Measurements from ENCODE around the gene POLR3G.

Gene POLR3G

DNA sequence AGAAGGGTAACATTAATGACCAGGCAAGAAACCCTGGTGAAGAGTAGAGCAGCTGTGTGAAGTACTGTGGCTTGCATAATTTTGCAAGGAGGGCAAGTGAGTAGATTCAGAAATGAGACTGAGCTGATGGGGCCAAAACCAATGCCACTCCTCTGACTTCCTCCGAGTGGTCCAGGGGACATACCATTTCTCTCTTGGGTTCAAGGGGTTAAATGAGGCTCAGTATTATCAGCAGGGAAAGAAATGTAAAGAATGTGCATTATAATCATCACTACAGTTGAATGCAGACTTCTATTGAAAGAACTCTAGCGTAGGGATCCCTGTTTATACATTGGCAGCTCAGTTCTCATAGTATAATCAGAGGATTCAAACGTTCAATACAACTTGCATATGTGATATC lies 9.9 kb downstream of the POLR3G start:
- DNase-seq (ENCODE audit: low read depth), result no peak
- no peak for TF ChIP-seq POLR2A (IDR thresholded peaks at IDR 0.05; ENCODE audit: extremely low read depth, insufficient read length)
- TF ChIP-seq, protein P1, sequence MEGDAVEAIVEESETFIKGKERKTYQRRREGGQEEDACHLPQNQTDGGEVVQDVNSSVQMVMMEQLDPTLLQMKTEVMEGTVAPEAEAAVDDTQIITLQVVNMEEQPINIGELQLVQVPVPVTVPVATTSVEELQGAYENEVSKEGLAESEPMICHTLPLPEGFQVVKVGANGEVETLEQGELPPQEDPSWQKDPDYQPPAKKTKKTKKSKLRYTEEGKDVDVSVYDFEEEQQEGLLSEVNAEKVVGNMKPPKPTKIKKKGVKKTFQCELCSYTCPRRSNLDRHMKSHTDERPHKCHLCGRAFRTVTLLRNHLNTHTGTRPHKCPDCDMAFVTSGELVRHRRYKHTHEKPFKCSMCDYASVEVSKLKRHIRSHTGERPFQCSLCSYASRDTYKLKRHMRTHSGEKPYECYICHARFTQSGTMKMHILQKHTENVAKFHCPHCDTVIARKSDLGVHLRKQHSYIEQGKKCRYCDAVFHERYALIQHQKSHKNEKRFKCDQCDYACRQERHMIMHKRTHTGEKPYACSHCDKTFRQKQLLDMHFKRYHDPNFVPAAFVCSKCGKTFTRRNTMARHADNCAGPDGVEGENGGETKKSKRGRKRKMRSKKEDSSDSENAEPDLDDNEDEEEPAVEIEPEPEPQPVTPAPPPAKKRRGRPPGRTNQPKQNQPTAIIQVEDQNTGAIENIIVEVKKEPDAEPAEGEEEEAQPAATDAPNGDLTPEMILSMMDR (IDR thresholded peaks at IDR 0.05; ENCODE audit: low read depth, low read length), result no peak
- no peak for TF ChIP-seq MYC (IDR thresholded peaks at IDR 0.05; ENCODE audit: low read depth, low read length)
- TF ChIP-seq MAX (IDR thresholded peaks at IDR 0.05; ENCODE audit: low read depth, low read length), result no peak
- no peak overlapping the region for H3K4me3 ChIP-seq (ENCODE audit: low read depth, low read length)

GRCh38 chr5:90488791-90489190 lies 14.1 kb downstream of the POLR3G start:
- no peak overlapping the region for H3K4me3 ChIP-seq (ENCODE audit: low read depth, low read length)
- no peak for DNase-seq (ENCODE audit: low read depth)
- no peak for TF ChIP-seq POLR2A (IDR thresholded peaks at IDR 0.05; ENCODE audit: extremely low read depth, insufficient read length)
- no peak for TF ChIP-seq MYC (IDR thresholded peaks at IDR 0.05; ENCODE audit: low read depth, low read length)
- TF ChIP-seq, protein P1 (IDR thresholded peaks at IDR 0.05; ENCODE audit: low read depth, low read length), result no peak
- no peak for TF ChIP-seq MAX (IDR thresholded peaks at IDR 0.05; ENCODE audit: low read depth, low read length)

DNA sequence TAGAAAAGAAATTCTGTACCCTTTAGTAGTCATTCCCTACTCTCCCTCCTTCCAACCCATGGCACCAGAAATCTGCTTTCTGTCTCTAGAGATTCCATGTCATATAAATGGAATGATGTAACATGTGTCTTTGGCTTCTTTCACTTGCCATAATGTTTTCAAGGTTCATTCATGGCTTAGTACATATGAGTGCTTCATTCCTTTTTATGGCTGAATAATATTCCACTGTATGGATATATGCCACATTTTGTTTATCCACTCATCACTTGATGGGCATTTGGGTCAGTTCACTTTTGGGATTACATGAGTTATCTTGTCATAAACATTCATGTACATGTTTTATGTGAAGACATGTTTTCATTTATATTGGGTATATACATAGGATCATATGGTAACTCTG lies 19.4 kb downstream of the POLR3G start:
- no peak overlapping the region for H3K4me3 ChIP-seq (ENCODE audit: low read depth, low read length)
- DNase-seq (ENCODE audit: low read depth), result no peak
- no peak for TF ChIP-seq POLR2A (IDR thresholded peaks at IDR 0.05; ENCODE audit: extremely low read depth, insufficient read length)
- no peak for TF ChIP-seq MYC (IDR thresholded peaks at IDR 0.05; ENCODE audit: low read depth, low read length)
- TF ChIP-seq MAX (IDR thresholded peaks at IDR 0.05; ENCODE audit: low read depth, low read length), result no peak
- TF ChIP-seq, protein P1 (IDR thresholded peaks at IDR 0.05; ENCODE audit: low read depth, low read length), result no peak

- TF ChIP-seq MYC (IDR thresholded peaks at IDR 0.05; ENCODE audit: low read depth, low read length) (no peak), MAX (IDR thresholded peaks at IDR 0.05; ENCODE audit: low read depth, low read length) (no peak), POLR2A (IDR thresholded peaks at IDR 0.05; ENCODE audit: extremely low read depth, insufficient read length) (no peak)
- TF ChIP-seq, protein P1 (IDR thresholded peaks at IDR 0.05; ENCODE audit: low read depth, low read length), result no peak
- no peak for DNase-seq (ENCODE audit: low read depth)
- no peak overlapping the region for H3K4me3 ChIP-seq (ENCODE audit: low read depth, low read length)
Observed at GRCh38 chr5:90495146-90495545, 20.5 kb downstream of the POLR3G start.

DNA sequence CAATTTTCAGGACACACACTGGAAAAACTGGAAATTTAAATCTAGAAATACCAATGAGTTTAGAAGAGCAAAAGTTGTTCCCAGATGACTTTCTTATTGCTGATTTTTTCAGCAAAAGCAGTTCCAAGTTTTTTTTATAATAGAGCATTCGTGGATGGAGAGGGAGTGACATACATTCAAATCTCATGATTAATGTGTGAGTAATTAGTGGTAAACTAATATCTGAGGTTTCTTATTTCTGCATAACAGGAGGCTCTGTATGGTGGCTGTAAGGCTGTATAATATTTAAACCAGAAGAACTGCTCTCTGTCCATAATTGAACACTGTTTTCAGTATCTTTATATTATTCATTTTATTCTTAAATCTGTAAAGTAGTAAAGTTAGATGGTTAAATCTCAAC lies 28.9 kb downstream of the POLR3G start:
- H3K4me3 ChIP-seq (ENCODE audit: low read depth, low read length), result no peak overlapping the region
- DNase-seq (ENCODE audit: low read depth), result no peak
- no peak for TF ChIP-seq MYC (IDR thresholded peaks at IDR 0.05; ENCODE audit: low read depth, low read length)
- TF ChIP-seq, protein P1 (IDR thresholded peaks at IDR 0.05; ENCODE audit: low read depth, low read length), result no peak
- TF ChIP-seq MAX (IDR thresholded peaks at IDR 0.05; ENCODE audit: low read depth, low read length), result no peak
- TF ChIP-seq POLR2A (IDR thresholded peaks at IDR 0.05; ENCODE audit: extremely low read depth, insufficient read length), result no peak

GRCh38 chr5:90504743-90505142 lies 30.1 kb downstream of the POLR3G start:
- TF ChIP-seq MYC (IDR thresholded peaks at IDR 0.05; ENCODE audit: low read depth, low read length) (no peak), MAX (IDR thresholded peaks at IDR 0.05; ENCODE audit: low read depth, low read length) (no peak), POLR2A (IDR thresholded peaks at IDR 0.05; ENCODE audit: extremely low read depth, insufficient read length) (no peak)
- TF ChIP-seq, protein P1 (IDR thresholded peaks at IDR 0.05; ENCODE audit: low read depth, low read length), result no peak
- H3K4me3 ChIP-seq (ENCODE audit: low read depth, low read length), result no peak overlapping the region

More at GRCh38 chr5:90504743-90505142, 30.1 kb downstream of the POLR3G start:
- no peak for DNase-seq (ENCODE audit: low read depth)
